Osteocyte (in vitro differentiated cells): ENCODE data around the gene ALDH7A1. TPM values are rescaled to one million over a fixed set of nuclear protein-coding genes. Genes with fewer than 3 reads are reported as not detected.
A peak's percentile ranks its signal among the peaks of the same experiment; 100 is the strongest.

Experiments
- DNase-seq: peaks from one replicate; pipeline ENCODE4 v3.0.0; 2021; ENCODE audit warnings: mixed read lengths; ENCODE audit not compliant: unreplicated experiment; ENCODE audit errors: extremely low spot score
- H3K27ac Mint-ChIP-seq: one replicate; pipeline ENCODE4 v1.8.0; 2021; ENCODE audit warnings: mild to moderate bottlenecking, mixed read lengths; ENCODE audit not compliant: unreplicated experiment
- H3K27me3 Mint-ChIP-seq: one replicate; pipeline ENCODE4 v1.8.0; 2021; ENCODE audit warnings: mixed read lengths; ENCODE audit not compliant: unreplicated experiment
- H3K36me3 Mint-ChIP-seq: one replicate; pipeline ENCODE4 v1.8.0; 2021; ENCODE audit warnings: mixed read lengths; ENCODE audit not compliant: unreplicated experiment
- H3K4me1 Mint-ChIP-seq: one replicate; pipeline ENCODE4 v1.8.0; 2021; ENCODE audit warnings: mixed read lengths; ENCODE audit not compliant: unreplicated experiment
- H3K4me3 Mint-ChIP-seq: one replicate; pipeline ENCODE4 v1.8.0; 2021; ENCODE audit warnings: mild to moderate bottlenecking, moderate library complexity, mixed read lengths; ENCODE audit not compliant: unreplicated experiment
- H3K9me3 Mint-ChIP-seq: one replicate; pipeline ENCODE4 v1.8.0; 2021; ENCODE audit warnings: mixed read lengths; ENCODE audit not compliant: unreplicated experiment
- CTCF ChIP-seq: fragments of 200-600 bp; sonication (generic); IDR thresholded peaks from 2 replicates; pipeline ENCODE4 v1.5.0; 2021; ENCODE audit warnings: antibody characterized with exemption, mild to moderate bottlenecking, moderate library complexity
- total RNA-seq: library from RNA; stranded (reverse); gene quantifications from 2 replicates; pipeline ENCODE4 v1.2.1, GENCODE V29; 2021

ALDH7A1 gene
- total RNA-seq, 1 donor from 2014 or later, result 117 TPM

GRCh38 chr5:126482591-126482990 lies 112.4 kb downstream of the ALDH7A1 start:
- Mint-ChIP-seq H3K36me3 (peaks cover 69% of the 10 kb centered on the region), H3K4me3 (no peak overlapping the region), H3K4me1 (peaks cover 56% of the 10 kb centered on the region), H3K27me3 (no peaks in the 10 kb centered on the region), H3K27ac (peak overlapping the region; percentile 83), H3K9me3 (no peaks in the 10 kb centered on the region)
- TF ChIP-seq CTCF, result no peak
- no peak for DNase-seq

GRCh38 chr5:126481243-126481642 lies 113.8 kb downstream of the ALDH7A1 start:
- H3K27me3 Mint-ChIP-seq, result no peaks in the 10 kb centered on the region
- no peak for DNase-seq
- peaks cover 58% of the 10 kb centered on the region for H3K4me1 Mint-ChIP-seq
- H3K36me3 Mint-ChIP-seq, result peaks cover 67% of the 10 kb centered on the region
- TF ChIP-seq CTCF, result no peak
- peak overlapping the region; percentile 70 for H3K27ac Mint-ChIP-seq
- H3K4me3 Mint-ChIP-seq, result no peak overlapping the region
- no peaks in the 10 kb centered on the region for H3K9me3 Mint-ChIP-seq

Other genes with a start within 250 kb of the ALDH7A1 start
- 78.2 and 93.7 TPM in 2 replicates for gene GRAMD2B, start 171.8 kb downstream of the ALDH7A1 start, total RNA-seq
- gene PHAX, start 5.7 kb upstream of the ALDH7A1 start, total RNA-seq, result 43.4 and 51.1 TPM in 2 replicates
- gene LMNB1, start 181.9 kb upstream of the ALDH7A1 start, total RNA-seq, result 20.6 and 22.3 TPM in 2 replicates